Pulmonary artery endothelial cell (primary cell): Measurements from ENCODE around the gene SMIM8. TPM values are rescaled to one million over a fixed set of nuclear protein-coding genes. Genes with fewer than 3 reads are reported as not detected.
"Not testable (repeated sequence)": the region's sequence is repeated elsewhere in the genome, so short reads cannot be mapped to it uniquely, and the experiment has no call there.

ENCODE experiments used
- DNase-seq: peaks from one replicate; pipeline ENCODE4 v3.0.0-alpha.2; 2011; ENCODE audit warnings: low read depth, low spot score
- total RNA-seq: library from RNA; depleted of rRNA; stranded (reverse); fragments of >200 nt; gene quantifications from 2 replicates; pipeline ENCODE4 v1.2.3, GENCODE V29; 2014

Gene SMIM8, protein sequence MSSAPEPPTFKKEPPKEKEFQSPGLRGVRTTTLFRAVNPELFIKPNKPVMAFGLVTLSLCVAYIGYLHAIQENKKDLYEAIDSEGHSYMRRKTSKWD
- total RNA-seq: 3.1 and 3.2 TPM in 2 replicates

DNA sequence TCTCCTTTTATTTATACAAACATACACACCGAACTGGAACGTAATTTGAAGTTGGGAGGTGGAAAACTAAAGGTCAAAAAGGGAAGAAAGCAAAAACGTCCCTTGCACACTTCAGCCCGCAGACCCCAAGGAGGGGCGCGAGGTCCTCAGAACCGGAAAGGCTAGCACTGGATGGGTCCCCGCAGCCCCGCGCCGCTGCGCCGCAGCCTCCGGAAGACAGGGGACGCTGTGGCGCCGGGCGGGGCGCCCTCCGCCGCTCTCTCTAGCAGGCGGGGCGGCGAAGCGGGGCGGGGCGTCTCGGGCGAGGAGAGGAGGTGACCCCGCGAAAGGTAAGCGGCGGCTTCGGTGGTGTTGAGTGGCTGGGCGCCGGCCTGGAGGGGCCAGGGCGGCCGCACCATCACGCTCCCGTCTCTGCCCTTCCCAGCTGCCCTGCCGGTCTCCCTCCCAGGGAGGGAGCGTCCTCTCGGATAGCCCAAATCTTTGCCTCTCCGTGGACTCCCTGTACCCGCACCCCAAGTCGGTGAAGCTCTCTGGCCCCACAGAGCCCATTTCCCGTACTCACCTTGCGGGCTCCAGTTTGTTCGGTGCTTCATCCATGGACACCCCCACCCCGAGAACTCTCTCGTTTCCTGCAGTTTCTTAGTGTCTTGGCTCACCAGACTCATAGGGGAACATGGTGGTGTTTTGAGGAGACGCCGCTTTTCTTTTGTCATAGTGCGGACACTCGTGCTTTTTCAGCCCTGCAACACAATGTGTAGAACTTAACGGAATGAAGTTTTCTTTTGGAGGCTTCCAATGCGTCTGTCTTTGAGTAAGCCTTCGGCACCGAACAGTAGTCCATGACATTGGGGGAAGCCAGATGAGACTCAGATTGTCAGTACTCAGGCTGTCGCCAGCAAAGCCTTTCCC is at the start of gene SMIM8:
TSS of gene SMIM8 (plus strand) at position 285 of the 909 bp plus-strand sequence. CDS start 14,444 bp downstream, outside the sequence.
- DNase-seq: peak; percentile 20

DNA sequence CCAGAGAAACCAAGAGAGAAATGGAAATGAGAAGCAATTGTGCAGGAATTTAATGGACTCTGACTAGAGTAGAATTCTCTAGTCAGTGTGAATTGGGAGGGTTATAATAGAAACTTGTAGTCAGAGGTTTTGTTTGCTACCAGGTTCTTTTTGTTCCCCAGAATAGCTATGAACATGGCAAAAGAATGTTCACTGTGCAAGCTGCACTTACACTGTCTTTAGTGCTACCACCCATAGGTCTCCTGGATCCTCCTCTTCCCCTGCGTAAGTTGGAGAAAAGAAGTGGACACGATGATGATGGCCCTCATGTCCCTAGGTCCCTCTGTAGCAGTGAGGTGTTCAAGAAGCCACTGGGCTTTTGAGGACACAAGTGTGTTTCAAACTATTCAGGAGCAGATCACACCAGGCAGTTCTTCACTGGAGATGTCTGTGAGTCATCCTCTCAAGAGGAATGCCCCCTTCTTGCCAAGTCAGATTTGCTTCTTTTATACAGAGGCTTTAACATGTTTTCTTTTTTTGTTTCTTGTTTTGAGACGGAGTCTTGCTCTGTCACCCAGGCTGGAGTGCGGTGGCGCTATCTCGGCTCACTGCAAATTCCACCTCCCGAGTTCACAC is 47.6 kb upstream of the SMIM8 start:
- DNase-seq: no peak

DNA sequence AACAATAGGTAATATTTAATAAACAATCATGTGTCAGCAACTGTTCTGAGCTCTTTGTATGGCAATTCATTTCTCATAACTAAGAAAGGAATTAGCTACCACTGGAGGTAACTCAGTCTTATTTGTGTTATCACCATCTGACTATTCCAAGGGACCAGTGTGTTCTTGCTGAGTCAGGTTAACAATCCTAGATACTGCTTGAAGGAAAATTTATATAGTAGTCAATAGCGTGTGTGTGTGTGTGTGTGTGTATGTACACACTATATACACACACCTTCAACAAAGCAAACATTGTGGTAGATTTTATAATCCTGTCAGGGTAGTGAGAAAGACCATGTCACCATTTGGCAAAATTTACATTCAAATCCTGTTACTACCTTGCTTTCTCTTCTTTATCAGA is 45.8 kb upstream of the SMIM8 start:
- no peak for DNase-seq

DNA sequence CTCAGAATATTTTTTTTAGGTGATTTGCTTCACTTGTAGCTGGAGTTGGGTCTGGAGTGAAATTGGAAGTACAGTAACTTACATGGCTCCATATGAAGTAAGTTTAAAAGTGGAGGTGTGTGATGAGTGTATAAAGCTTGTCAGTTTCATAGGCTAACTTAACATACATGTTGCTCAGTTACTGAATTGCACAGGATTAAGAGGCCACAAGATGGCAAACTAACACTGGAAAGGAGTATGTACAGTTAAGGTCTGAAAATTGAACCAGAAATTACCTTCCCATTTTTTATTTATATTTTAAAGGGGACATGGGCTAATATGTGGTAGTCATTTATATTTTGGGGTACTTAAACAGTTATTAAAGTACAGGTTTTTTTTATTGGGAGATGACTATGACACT is 45.3 kb upstream of the SMIM8 start:
- no peak for DNase-seq

DNA sequence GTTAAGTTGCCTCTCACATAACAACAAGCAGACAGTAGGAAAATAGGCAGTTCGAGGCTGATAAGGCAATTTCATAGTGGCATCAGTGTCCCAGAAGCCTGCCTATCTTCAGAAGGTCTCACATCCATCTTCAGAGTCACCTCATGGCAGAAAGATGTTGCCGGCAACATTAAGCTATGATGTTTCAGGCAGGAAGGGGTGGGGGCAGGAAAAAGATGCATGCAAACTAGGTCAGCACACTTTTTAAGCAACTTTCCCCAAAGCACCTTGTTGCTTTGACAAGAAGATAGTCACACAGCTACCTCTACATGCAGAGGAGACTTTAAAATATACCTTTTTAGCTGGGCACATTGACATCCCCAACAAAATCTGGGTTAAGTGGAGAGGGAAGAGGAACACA is 43.2 kb upstream of the SMIM8 start:
- no peak for DNase-seq

DNA sequence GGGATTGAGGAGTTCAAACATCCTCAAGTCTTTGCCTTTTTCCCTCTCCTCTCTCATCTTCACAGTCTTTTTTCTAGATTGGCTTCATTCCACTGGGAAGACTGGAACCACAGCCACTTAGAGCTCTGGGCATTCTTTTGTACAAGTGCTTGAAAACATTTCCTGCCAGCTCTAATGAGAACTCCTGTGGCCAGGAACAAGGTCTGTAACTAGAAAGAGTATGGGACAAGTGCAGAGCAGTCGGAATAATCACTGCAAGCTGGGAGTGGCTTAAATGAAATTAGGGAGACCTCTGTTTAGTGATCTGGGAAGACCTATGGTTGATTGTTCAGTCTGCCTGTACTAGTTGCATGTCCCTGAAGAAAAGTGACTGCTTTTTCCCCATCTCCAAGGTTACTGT is 41.0 kb upstream of the SMIM8 start:
- DNase-seq: no peak

DNA sequence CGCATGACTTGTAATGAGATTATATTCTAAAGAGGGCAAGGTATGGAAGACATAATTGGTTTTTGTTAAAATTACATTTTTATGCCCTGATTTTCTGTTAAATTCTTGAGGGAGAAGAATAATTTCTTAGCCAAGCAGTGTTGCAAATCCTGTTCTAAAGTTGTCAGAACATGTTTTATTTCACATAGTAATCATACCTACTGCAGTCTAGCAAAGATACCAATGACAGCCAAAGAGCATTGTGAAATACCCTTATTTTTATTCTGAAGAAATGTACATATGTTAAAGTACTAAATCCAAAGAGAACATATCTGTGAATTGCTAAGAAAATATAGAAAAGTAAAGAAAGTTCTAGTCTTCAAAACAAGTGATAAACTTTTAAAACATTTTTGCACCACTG is 39.6 kb upstream of the SMIM8 start:
- no peak for DNase-seq

DNA sequence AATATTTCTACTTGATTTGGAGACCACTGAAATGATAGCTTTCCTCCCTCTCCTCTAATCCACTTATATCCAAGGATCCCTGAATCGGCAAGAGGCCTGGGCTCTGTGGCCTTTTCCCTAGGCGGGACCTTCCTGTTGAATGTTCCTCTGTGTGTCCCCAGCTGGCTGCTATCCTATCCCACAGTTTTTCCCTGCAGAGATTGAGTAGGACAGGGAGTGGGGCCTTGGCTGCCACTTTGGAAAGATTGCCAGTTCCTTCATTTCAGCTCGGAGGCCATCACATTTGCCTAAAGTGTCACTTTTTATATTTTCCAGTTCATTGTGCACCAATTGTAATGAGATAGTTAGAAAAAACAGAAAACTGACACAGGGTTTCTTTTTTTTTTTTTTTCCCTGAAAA is 38.9 kb upstream of the SMIM8 start:
- DNase-seq: no peak

DNA sequence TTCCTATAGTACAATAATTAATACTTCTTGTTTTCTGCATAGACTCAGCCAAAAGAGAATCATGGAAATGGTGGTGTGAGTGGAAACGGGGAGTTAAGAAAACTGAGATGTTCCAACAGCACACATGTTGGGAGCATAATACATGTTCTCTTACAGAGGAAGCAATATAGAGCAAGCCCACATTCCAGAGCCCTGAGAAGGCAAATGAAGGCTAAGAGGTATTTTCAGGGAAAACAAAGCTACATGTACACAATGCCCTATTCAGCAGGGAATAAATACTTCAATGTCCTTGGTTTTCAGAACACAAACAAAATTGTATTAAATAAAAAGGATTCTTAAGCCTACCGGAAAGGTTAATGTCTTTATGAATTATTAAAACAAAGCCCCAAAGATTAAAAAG is 35.1 kb upstream of the SMIM8 start:
- no peak for DNase-seq

DNA sequence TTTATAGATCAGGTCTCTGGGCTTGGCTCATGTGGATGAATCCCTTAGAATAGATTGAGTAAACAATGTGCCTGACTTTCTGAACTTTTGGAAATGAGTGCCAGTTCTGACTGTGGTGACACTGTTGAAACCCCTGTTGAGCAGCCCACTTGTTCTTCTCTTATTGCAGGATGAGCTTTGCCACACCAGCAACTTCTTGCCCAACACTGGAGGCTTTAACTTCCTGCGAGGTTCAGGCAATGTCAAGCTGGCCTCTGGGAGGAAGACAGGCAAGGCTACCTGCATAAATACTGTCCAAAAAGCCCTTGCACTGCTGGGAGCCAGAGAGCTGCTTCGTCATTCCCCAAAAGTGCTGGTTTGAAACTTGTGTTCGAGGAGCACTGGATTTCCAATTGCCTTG is 32.8 kb upstream of the SMIM8 start:
- no peak for DNase-seq

DNA sequence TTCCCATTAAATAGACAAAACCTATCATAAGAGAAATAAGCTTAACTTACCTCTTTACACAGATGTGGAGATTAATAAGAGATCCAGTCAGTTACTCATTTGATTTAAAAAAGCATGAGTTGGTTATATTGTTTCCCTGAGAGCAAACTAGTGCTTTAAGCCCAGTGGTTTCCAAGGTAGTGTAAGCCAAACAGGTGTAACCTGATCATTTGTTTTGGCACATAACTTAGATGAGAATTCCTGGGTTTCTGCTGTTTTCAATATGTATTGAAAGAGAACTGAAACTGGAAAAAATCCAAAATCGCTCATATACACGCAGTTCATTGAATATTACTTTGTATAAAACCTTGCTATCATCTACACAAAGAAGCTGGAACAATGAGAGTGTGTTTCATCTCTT is 30.5 kb upstream of the SMIM8 start:
- DNase-seq: no peak

DNA sequence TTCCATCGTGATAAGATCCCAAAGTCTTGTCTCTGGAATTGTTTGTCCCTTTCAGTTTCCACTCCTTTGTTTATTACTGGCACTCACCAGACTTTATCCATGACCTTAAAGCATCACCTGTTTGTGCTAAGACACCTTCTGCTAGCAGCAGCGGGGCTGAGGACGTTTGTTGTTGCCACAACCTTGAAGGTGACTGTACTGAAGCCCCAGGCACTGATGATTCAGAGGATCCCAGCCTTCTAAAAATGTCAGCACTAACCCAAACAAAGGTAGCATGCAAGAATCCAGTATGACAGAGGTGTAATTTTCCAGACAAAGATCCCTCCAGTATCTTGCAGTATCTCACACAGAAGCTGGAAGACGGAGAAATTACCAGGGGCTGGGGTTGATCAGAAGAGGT is 28.9 kb upstream of the SMIM8 start:
- DNase-seq: no peak

DNA sequence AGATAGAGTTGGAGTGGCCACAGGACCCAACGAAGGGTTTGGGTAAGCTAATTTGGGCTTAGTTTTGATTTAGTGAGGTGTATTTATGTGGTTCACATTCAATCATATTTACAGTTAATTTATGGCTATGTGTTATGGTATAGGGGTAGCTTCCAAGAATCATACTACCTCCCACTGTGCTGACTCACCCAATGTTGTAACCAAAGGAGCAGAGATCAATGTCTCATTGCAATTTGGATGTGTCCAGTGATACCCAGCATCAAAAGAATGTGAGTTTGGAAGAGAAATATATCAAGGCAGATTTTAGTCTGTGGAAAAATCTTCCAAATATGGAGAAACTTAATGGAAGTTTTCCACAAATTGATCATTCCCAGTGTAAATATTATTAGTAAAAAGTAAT is 25.3 kb upstream of the SMIM8 start:
- no peak for DNase-seq

DNA sequence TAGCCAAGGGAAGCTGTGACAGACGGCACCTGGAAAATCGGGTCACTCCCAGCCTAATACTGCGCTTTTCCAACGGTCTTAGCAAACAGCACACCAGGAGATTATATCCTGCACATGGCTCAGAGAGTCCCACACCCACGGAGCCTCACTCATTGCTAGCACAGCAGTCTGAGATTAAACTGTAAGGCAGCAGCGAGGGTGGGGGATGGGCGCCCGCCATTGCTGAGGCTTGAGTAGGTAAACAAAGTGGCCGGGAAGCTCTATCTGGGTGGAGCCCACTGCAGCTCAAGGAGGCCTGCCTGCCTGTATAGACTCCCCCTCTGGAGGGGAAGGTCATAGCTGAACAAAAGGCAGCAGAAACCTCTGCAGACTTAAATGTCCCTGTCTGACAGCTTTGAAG is 21.1 kb upstream of the SMIM8 start:
- DNase-seq: not testable (repeated sequence)

DNA sequence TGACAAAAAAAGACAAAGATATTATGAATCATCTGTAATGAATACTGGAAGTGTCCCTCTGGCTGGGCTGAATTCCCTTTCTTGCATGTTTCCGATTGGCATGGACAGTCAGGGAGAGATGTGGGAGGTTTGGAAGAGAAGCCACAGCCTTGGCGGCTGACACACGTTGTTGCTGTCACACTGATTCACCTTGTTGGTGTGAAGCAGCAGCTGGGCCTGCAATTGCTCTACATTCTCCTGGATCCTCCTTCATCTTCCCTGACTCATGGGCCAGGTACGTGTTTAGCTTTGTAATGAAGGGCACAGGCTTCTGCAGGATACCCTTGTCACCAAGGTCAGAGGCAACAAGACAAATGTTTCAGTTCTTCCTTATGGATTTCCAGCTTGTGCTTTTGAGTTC is 13.4 kb upstream of the SMIM8 start:
- DNase-seq: no peak

DNA sequence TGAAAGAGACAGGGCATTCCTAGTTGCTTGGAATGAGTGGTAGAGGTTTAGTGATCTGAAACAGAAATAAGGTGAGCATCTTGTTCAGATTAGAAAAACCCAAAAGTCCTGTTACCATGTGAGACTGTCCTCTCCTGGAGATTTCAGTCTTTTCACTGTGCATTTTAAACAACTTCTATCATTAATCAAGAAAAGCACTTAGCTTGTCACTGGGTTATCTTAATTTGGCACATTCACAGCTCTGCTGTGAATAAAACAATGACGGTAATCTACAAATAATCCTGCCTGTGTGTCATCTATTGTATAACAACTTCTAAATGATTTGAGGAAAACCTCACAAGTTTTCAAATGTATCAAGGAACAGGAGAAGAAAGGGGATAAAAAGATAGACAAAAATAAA is 9.5 kb upstream of the SMIM8 start:
- no peak for DNase-seq

DNA sequence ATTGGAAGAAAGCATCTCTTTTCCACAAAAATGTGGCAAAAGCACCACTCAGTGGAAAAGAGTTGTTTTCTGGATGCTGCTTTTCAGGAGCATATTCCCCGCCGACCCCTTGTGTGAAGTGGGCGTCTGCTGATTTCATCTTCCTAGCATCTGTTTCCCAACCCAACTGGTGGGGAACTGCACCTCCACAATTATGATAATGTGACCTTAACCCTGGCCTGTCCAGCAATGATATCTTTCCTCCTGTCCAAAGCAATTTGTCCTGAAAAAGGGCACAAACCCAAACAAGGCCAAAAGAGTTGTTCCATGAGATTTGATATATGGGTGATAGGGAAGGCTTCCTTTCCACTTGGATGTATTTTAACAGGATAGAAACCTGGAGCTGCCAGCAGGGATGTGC is 7.3 kb upstream of the SMIM8 start:
- DNase-seq: no peak

DNA sequence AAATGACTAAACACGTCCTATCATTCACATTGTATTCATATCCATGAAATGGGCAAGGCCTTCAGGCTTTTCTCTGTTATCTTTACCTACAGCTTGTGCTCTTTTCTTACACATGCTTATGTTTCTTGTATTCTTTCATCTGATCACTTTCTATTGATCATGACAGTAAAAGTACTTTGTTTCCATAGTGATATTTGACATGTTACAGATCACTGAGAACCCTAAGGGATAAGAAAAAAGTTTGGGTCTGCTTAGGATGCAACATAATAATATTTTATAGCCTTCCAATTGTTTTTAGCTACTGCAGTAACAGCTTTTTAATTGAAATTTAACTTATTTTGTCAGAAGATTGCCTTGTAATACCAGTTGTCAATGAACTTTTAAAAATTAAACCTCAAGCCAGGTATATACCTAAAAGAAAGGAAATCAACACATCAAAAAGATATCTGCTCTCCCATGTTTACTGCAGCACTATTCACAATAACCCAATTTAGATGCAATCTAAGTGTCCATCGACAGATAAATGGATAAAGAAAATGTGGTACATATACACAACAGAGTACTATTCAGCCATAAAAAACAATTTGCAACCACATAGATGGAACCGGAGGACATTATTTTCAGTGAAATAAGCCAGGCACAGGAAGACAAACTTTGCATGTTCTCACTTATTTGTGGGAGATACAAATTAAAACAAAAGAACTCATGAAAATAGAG is 3.0 kb upstream of the SMIM8 start:
- DNase-seq: no peak

DNA sequence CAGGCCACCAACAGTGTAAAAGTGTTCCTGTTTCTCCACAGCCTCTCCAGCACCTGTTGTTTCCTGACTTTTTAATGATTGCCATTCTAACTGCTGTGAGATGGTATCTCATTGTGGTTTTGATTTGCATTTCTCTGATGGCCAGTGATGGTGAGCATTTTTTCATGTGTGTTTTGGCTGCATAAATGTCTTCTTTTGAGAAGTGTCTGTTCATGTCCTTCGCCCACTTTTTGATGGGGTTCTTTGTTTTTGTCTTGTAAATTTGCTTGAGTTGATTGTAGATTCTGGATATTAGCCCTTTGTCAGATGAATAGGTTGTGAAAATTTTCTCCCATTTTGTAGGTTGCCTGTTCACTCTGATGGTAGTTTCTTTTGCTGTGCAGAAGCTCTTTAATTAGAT is 1.5 kb downstream of the SMIM8 start:
- not testable (repeated sequence) for DNase-seq

DNA sequence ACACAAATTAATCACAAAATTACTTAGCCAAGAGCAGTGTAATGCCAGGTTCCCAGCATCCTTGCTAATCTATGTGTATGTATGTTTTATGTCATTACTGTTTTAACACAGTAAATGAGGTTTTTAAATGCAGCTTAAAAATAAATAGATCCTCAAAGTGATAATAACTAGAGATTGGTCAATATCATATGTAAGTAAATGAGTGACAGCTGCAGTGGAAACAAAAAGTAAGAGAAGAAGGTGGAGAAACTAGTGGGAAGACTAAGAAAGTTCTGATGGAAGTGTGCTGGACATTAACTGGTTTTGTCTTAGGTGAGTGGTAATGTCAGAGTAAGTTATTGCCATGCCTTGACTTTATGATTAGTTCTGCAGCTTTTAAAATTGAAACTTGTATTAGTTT is 8.6 kb downstream of the SMIM8 start:
- no peak for DNase-seq

DNA sequence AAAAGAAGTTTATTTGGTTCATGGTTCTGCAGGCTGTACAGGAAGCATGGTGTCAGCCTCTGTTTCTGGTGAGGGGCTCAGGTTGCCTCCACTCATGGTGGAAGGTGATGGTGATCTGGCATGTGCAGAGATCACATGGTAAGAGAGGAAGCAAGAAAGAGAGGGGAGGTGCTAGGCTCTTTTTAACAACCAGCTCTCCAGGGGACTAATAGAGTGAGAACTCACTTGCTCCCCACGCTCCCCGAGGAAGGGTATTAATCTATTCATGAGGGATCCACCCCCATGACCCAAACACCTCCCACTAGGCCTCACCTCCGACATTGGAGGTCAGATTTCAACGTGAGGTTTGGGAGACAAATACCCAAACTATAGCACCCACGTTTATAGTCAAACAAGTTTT is 10.6 kb downstream of the SMIM8 start:
- no peak for DNase-seq

DNA sequence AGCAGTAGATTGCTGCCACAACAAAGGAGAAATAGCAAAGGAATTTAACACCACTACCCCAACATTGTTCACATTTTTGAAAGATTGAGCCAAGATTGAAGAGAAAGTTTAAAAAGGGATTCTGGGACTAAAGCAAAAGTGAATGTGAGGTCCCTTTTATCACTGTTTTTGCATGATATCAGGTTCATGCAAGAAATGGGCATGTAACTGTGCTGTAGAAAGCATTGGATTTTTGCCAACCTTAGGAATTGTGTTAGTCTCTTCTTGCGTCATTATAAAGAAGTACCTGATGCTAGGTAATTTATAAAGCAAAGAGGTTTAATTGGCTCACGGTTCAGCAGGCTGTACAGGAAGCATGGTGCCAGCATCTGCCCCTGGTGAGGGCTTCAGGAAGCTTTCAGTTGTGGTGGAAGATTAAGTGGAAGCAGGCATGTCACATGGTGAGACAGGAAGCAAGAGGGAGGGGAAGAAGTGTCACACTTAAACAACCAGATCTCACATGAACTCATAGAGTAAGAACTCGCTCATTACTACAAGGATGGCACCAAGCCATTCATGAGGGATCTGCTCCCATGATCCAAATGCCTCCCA is 11.3 kb downstream of the SMIM8 start:
- no peak for DNase-seq
